ENCODE results near the gene TMEM266. TPM values are rescaled to one million over a fixed set of nuclear protein-coding genes. Genes with fewer than 3 reads are reported as not detected.

Gene TMEM266
- total RNA-seq, 1 experiment from 2014 or later = 0.13 TPM

DNA sequence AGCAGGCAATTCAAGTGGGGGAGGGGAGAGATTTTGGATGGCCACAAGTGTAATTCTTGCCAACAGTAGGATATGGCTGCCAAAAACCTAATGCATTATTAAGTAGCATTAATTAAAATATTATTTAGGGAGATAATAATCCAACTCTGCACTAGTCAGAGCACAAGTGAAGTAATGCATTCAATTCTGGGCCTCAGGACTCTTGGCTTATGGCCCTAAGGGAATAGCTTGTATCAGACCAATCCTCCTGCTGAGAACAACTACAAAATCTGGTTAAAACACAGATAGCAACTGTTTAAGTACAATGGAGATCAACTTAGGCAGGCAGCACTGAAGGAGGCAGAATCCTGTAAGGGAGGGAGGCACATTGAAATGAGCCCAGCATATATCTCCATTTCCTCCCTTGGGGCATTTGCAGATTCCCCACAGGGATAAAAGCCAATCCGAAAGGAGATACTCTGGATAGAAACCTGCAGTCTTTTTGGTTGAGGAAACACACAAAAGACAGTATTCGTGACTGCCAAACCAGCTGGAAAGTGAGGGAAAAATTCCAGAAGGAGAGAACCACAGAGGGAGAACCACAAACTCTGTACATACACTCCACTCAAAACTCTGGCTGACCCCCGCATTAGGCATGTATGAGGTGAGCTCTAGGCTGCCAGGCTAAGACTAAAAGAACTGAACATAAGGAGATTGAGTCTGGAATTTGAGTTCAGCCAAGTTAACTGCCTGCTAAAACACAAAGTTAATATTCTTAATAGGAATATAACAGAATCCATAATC, 194.1 kb downstream of the TMEM266 start:
- no peaks in the 10 kb centered on the region; the same call in 1 of the 2 replicates for H3K9me3 ChIP-seq
- DNase-seq = no peak
- peaks cover 33% of the 10 kb centered on the region for H3K36me3 ChIP-seq
- H3K27me3 ChIP-seq = no peaks in the 10 kb centered on the region
- H3K4me3 ChIP-seq = no peak overlapping the region

Other genes with a start within 250 kb of the TMEM266 start
- 41.9 and 61.8 TPM in 2 replicates for gene UBE2Q2, start 216.5 kb upstream of the TMEM266 start, total RNA-seq (2014; rRNA removed; shearing (Covaris generic); ENCODE audit: low replicate concordance)
- 51.6 and 74.1 TPM in 2 replicates for gene FBXO22, start 156.1 kb upstream of the TMEM266 start, total RNA-seq (2014; rRNA removed; shearing (Covaris generic); ENCODE audit: low replicate concordance)
- 1.1 TPM in 1 of 2 replicates, not detected in the other for gene NRG4, start 47.6 kb upstream of the TMEM266 start, total RNA-seq (2014; rRNA removed; shearing (Covaris generic); ENCODE audit: low replicate concordance)